ENCODE results near the gene XXYLT1.

DNA sequence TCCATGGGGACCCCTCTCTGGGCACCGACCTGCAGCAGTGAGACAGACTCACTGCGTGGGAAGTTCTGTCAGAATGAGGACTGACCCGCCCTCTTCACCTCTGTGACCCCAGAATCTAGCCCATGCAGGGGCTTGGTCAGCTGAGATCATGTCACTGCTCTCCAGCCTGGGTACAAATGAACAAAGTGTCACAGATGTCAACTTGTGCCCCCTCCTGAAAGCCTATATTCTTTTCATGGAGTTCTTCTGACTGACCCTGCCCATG is 210.8 kb downstream of the XXYLT1 start:
- TF ChIP-seq EP300 (IDR thresholded peaks at IDR 0.05): no peak
- TF ChIP-seq, protein P1, sequence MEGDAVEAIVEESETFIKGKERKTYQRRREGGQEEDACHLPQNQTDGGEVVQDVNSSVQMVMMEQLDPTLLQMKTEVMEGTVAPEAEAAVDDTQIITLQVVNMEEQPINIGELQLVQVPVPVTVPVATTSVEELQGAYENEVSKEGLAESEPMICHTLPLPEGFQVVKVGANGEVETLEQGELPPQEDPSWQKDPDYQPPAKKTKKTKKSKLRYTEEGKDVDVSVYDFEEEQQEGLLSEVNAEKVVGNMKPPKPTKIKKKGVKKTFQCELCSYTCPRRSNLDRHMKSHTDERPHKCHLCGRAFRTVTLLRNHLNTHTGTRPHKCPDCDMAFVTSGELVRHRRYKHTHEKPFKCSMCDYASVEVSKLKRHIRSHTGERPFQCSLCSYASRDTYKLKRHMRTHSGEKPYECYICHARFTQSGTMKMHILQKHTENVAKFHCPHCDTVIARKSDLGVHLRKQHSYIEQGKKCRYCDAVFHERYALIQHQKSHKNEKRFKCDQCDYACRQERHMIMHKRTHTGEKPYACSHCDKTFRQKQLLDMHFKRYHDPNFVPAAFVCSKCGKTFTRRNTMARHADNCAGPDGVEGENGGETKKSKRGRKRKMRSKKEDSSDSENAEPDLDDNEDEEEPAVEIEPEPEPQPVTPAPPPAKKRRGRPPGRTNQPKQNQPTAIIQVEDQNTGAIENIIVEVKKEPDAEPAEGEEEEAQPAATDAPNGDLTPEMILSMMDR (IDR thresholded peaks at IDR 0.05): no peak
- TF ChIP-seq POLR2A (IDR thresholded peaks at IDR 0.05): no peak

Data from tibial nerve (tissue), 4 donors.